Transverse colon (tissue), 4 donors: ENCODE measurements around the gene KATNB1. TPM values are rescaled to one million over a fixed set of nuclear protein-coding genes. Genes with fewer than 3 reads are reported as not detected.

Experiments used
- DNase-seq: peaks from one replicate; pipeline ENCODE4 v3.0.0-alpha.2; 2019
- H3K27ac ChIP-seq, 4 donors: fragments of 200-600 bp; sonication (generic); 2 replicates each; pipeline ENCODE4 v1.5.1; 2016 to 2018; ENCODE audit warnings: inconsistent platforms in 4 of 4
- H3K27me3 ChIP-seq: fragments of 200-600 bp; sonication (generic); 2 replicates; pipeline ENCODE4 v1.5.1; 2017; ENCODE audit warnings: inconsistent platforms
- H3K36me3 ChIP-seq, 4 donors: fragments of 200-600 bp; sonication (generic); 2 replicates each; pipeline ENCODE4 v1.5.1; 2017 to 2019; ENCODE audit warnings: inconsistent platforms in 4 of 4
- H3K4me1 ChIP-seq, 4 donors: fragments of 200-600 bp; sonication (generic); 2 replicates each; pipeline ENCODE4 v1.5.1; 2017 to 2020; ENCODE audit warnings: inconsistent platforms in 4 of 4
- H3K4me3 ChIP-seq, 4 donors: fragments of 200-600 bp; sonication (generic); 1 replicate in 1 of 4; 2 replicates in 3 of 4; pipeline versions ENCODE4 v1.5.1 to v1.6.1; 2017 to 2019; ENCODE audit warnings: inconsistent platforms in 4 of 4
- H3K9me3 ChIP-seq, 2 donors: fragments of 200-600 bp; sonication (generic); 2 replicates each; pipeline ENCODE4 v1.5.1; 2017 to 2019; ENCODE audit warnings: inconsistent platforms in 2 of 2
- CTCF ChIP-seq, 5 experiments: fragments of 200-600 bp in 3 of 5; fragments of 450-650 bp in 2 of 5; sonication (generic) in 3 of 5; IDR thresholded peaks; 1 replicate in 2 of 5; 2 replicates in 3 of 5; pipeline ENCODE4 v1.5.1; 2016 to 2017; ENCODE audit warnings: antibody characterized with exemption in 5 of 5, inconsistent platforms in 3 of 5, mild to moderate bottlenecking in 2 of 5, moderate library complexity in 1 of 5
- EP300 ChIP-seq: sonication (generic); formaldehyde crosslinking; IDR thresholded peaks from one replicate; pipeline ENCODE4 v1.6.1; 2017; ENCODE audit warnings: antibody characterized with exemption, low read depth
- POLR2A ChIP-seq: fragments of 450-650 bp; IDR thresholded peaks from one replicate; pipeline ENCODE4 v1.6.1; 2016; ENCODE audit warnings: antibody characterized with exemption, mild to moderate bottlenecking, moderate library complexity
- POLR2AphosphoS5 ChIP-seq, 3 donors: sonication (generic); formaldehyde crosslinking; IDR thresholded peaks; one replicate each; pipeline ENCODE4 v1.6.1; 2016; ENCODE audit warnings: antibody characterized with exemption in 3 of 3
- WGBS, 2 donors: methylation state at CpG; one replicate each; pipeline ENCODE4 v1.1.5; 2018; ENCODE audit warnings: low coverage in 1 of 2; 5-methylcytosine and 5-hydroxymethylcytosine counted together
- in situ Hi-C, 4 donors: fragments of 200-750 bp; cut with MboI; loops; one replicate each; pipeline versions ENCODE4 v1.15.0 to v1.15.1; 2017; ENCODE audit warnings: low sequenced_read_pairs in 3 of 4, low pct_ligation_motif_present in 1 of 4, low pct_unique_long_range_greater_than_20kb in 1 of 4
- intact Hi-C: fragments of 100-400 bp; cut with DNase I; formaldehyde crosslinking; loops from one replicate; pipeline ENCODE4 v1.15.1; 2023; ENCODE audit warnings: low total_unique reads
- total RNA-seq, 4 donors: library from RNA; depleted of rRNA; stranded (reverse); fragments of >200 nt; gene quantifications; one replicate each; pipeline ENCODE4 v1.1.0, GENCODE V29; 2016

KATNB1 gene
- total RNA-seq, 4 donors from 2014 or later, result 11.3 to 28.4 (median 22.3) TPM

GRCh38 chr16:57732037-57732436, 3.5 kb upstream of the KATNB1 start:
- intact Hi-C loops, result no loop called here
- Histone ChIP-seq H3K36me3 (no peaks in the 10 kb centered on the region), H3K4me1 (peaks cover 14 to 18% (median 16%) of the 10 kb centered on the region in 4 donors), H3K4me3 (no peak overlapping the region), H3K27me3 (no peaks in the 10 kb centered on the region), H3K9me3 (no peaks in the 10 kb centered on the region), H3K27ac (no peak overlapping the region)
- in situ Hi-C loops, result no loop called here
- TF ChIP-seq POLR2A (no peak), EP300 (no peak), POLR2AphosphoS5 (IDR thresholded peaks at IDR 0.05) (peak in 1 of 3 donors; percentile 17), CTCF (IDR thresholded peaks at IDR 0.05) (no peak)
- no peak for DNase-seq
- WGBS, 2 donors, result 59 to 63% methylated on average over 2 of the region's 2 CpGs

- Histone ChIP-seq H3K27ac (no peak overlapping the region), H3K4me1 (peaks cover 14 to 20% (median 19%) of the 10 kb centered on the region in 4 donors), H3K9me3 (no peaks in the 10 kb centered on the region), H3K36me3 (no peaks in the 10 kb centered on the region), H3K27me3 (no peaks in the 10 kb centered on the region), H3K4me3 (no peak overlapping the region)
- in situ Hi-C loops, result no loop called here
- no peak for DNase-seq
- 63 to 80% methylated on average over 1 to 2 of the region's 2 CpGs for WGBS, 2 donors
- no peak for TF ChIP-seq CTCF (IDR thresholded peaks at IDR 0.05)
- TF ChIP-seq EP300, result no peak
- no peak for TF ChIP-seq POLR2AphosphoS5 (IDR thresholded peaks at IDR 0.05)
- no peak for TF ChIP-seq POLR2A
- intact Hi-C loops, result no loop called here
These were observed 2.9 kb upstream of the KATNB1 start for GRCh38 chr16:57732714-57733113.

GRCh38 chr16:57734308-57734924, 1.2 kb upstream of the KATNB1 start:
- Histone ChIP-seq H3K9me3 (no peaks in the 10 kb centered on the region), H3K4me3 (peak overlapping the region; percentile 52 to 79 (median 58)), H3K27ac (peak overlapping the region; percentile 82 to 92 (median 84)), H3K4me1 (peaks cover 14 to 20% (median 19%) of the 10 kb centered on the region in 4 donors), H3K36me3 (no peaks in the 10 kb centered on the region), H3K27me3 (no peaks in the 10 kb centered on the region)
- intact Hi-C loops, result no loop called here
- in situ Hi-C loops, result no loop called here
- 51 to 75% methylated on average over 6 to 19 of the region's 20 CpGs for WGBS, 2 donors
- TF ChIP-seq POLR2AphosphoS5 (IDR thresholded peaks at IDR 0.05), result no peak
- no peak for TF ChIP-seq EP300
- no peak for TF ChIP-seq POLR2A
- TF ChIP-seq CTCF (IDR thresholded peaks at IDR 0.05), result no peak
- DNase-seq, result no peak

- in situ Hi-C loops, result no loop called here
These were observed 430 bp upstream of the KATNB1 start for GRCh38 chr16:57734925-57735754.

More at GRCh38 chr16:57734925-57735754, 430 bp upstream of the KATNB1 start:
- peak; percentile 42 to 82 (median 71) for TF ChIP-seq POLR2AphosphoS5 (IDR thresholded peaks at IDR 0.05)
- TF ChIP-seq POLR2A, result peak; percentile 61
- no peak for TF ChIP-seq EP300
- H3K27ac ChIP-seq, result peak overlapping the region; percentile 82 to 92 (median 88)
- peaks cover 14 to 20% (median 19%) of the 10 kb centered on the region in 4 donors for H3K4me1 ChIP-seq
- peak overlapping the region; percentile 73 to 98 (median 90) for H3K4me3 ChIP-seq
- no peaks in the 10 kb centered on the region for H3K27me3 ChIP-seq
- H3K9me3 ChIP-seq, result no peaks in the 10 kb centered on the region
- no peaks in the 10 kb centered on the region for H3K36me3 ChIP-seq
- DNase-seq, result peak; percentile 97
- WGBS, 2 donors, result 0% methylated on average over 7 to 37 of the region's 45 CpGs
- intact Hi-C loops, result no loop called here
